Measurements from ENCODE around the gene ZNF554.
"Not testable (repeated sequence)": the region's sequence is repeated elsewhere in the genome, so short reads cannot be mapped to it uniquely, and the experiment has no call there.

Gene ZNF554

GRCh38 chr19:2808129-2808941 is 11.3 kb upstream of the ZNF554 start:
- DNase-seq: no peak

- DNase-seq: no peak
Observed at GRCh38 chr19:2809387-2810140, 10.1 kb upstream of the ZNF554 start.

- no peak for DNase-seq
Observed at GRCh38 chr19:2810141-2811091, 9.3 kb upstream of the ZNF554 start.

GRCh38 chr19:2811221-2811722 is 8.4 kb upstream of the ZNF554 start:
- DNase-seq: no peak

- no peak for DNase-seq
Observed at GRCh38 chr19:2811735-2812413, 7.8 kb upstream of the ZNF554 start.

GRCh38 chr19:2812414-2813234 is 7.0 kb upstream of the ZNF554 start:
- DNase-seq: no peak

GRCh38 chr19:2813235-2814160 is 6.2 kb upstream of the ZNF554 start:
- no peak for DNase-seq

- no peak for DNase-seq
Observed at GRCh38 chr19:2814426-2814825, 5.2 kb upstream of the ZNF554 start.

GRCh38 chr19:2815191-2815614 is 4.5 kb upstream of the ZNF554 start:
- DNase-seq: no peak

GRCh38 chr19:2815923-2816322 is 3.7 kb upstream of the ZNF554 start:
- no peak for DNase-seq

- no peak for DNase-seq
Observed at GRCh38 chr19:2816641-2817040, 3.0 kb upstream of the ZNF554 start.

- DNase-seq: not testable (repeated sequence)
Observed at GRCh38 chr19:2817237-2817829, 2.3 kb upstream of the ZNF554 start.

- DNase-seq: no peak
Observed at GRCh38 chr19:2820112-2820702, 539 bp downstream of the ZNF554 start.

- no peak for DNase-seq
Observed at GRCh38 chr19:2822846-2823245, 3.2 kb downstream of the ZNF554 start.

GRCh38 chr19:2823646-2824045 is 4.0 kb downstream of the ZNF554 start:
- DNase-seq: no peak

GRCh38 chr19:2824129-2824528 is 4.5 kb downstream of the ZNF554 start:
- no peak for DNase-seq

GRCh38 chr19:2827022-2827421 is 7.4 kb downstream of the ZNF554 start:
- no peak for DNase-seq

GRCh38 chr19:2827840-2828489 is 8.3 kb downstream of the ZNF554 start:
- DNase-seq: no peak

Data from effector CD4-positive, alpha-beta T cell (primary cell).